ENCODE results near the gene ANGEL2.

- TF ChIP-seq ZNF274 (IDR thresholded peaks at IDR 0.05; ENCODE audit: low read depth, low read length): no peak
- no peak for TF ChIP-seq SUZ12 (IDR thresholded peaks at IDR 0.05; ENCODE audit: extremely low read depth, insufficient read depth, insufficient read length)
- TF ChIP-seq YY1 (IDR thresholded peaks at IDR 0.05; ENCODE audit: insufficient read depth, insufficient read length): no peak
Observed at GRCh38 chr1:212951126-212951946, 64.3 kb downstream of the ANGEL2 start.
